DND-41 (cell line): ENCODE measurements around the gene PRND.

Experiments
- ATAC-seq: fragments of 200-7000 bp; cut with Tn5 transposase; 3 replicates; pipeline ENCODE4 v1.9.1; 2021; ENCODE audit warnings: low read depth; ENCODE audit not compliant: insufficient read depth
- DNase-seq: peaks from one replicate; pipeline ENCODE4 v3.0.0-alpha.2; 2020
- H2AFZ ChIP-seq: 2 replicates; pipeline ENCODE4 v1.6.0; 2012; ENCODE audit warnings: low read depth, low read length
- H3K27ac ChIP-seq: 2 replicates; pipeline ENCODE4 v1.5.1; 2012; ENCODE audit warnings: low read length, inconsistent platforms
- H3K27me3 ChIP-seq: fragments of 200-600 bp; sonication (generic); 2 replicates; pipeline ENCODE4 v1.6.0; 2012; ENCODE audit warnings: low read length, mild to moderate bottlenecking, inconsistent platforms; ENCODE audit not compliant: insufficient read depth, poor library complexity
- H3K36me3 ChIP-seq: 2 replicates; pipeline ENCODE4 v1.5.1; 2012; ENCODE audit warnings: low read length, inconsistent platforms; ENCODE audit not compliant: insufficient read depth
- H3K4me1 ChIP-seq: 2 replicates; pipeline ENCODE4 v1.5.1; 2012; ENCODE audit warnings: mild to moderate bottlenecking, low read length; ENCODE audit not compliant: insufficient read depth
- H3K4me2 ChIP-seq: 2 replicates; pipeline ENCODE4 v1.6.0; 2012; ENCODE audit warnings: mild to moderate bottlenecking, moderate library complexity, low read length, inconsistent platforms; ENCODE audit not compliant: insufficient read depth
- H3K4me3 ChIP-seq, 2 experiments: fragments of 200-600 bp in 1 of 2; shearing (Covaris generic) in 1 of 2; 2 replicates each; pipeline ENCODE4 v1.5.1; 2012 to 2016; ENCODE audit warnings: inconsistent platforms in 2 of 2, low read length in 2 of 2, mild to moderate bottlenecking in 2 of 2, low read depth in 1 of 2, moderate library complexity in 1 of 2
- H3K79me2 ChIP-seq: 2 replicates; pipeline ENCODE4 v1.6.0; 2012; ENCODE audit warnings: low read length, inconsistent platforms; ENCODE audit not compliant: insufficient read depth
- H3K9ac ChIP-seq: 2 replicates; pipeline ENCODE4 v1.6.0; 2012; ENCODE audit warnings: low read depth, mild to moderate bottlenecking, inconsistent platforms, low read length, moderate library complexity
- H3K9me3 ChIP-seq: 2 replicates; pipeline ENCODE4 v1.5.1; 2012; ENCODE audit warnings: low read length, moderate library complexity, mild to moderate bottlenecking, inconsistent platforms; ENCODE audit not compliant: insufficient read depth, severe bottlenecking
- H4K20me1 ChIP-seq: 2 replicates; pipeline ENCODE4 v1.6.0; 2012; ENCODE audit warnings: low read length; ENCODE audit not compliant: insufficient read depth
- EZH2 ChIP-seq: IDR thresholded peaks from 3 replicates; pipeline ENCODE4 v1.6.1; 2012; ENCODE audit warnings: borderline replicate concordance, low read depth, mild to moderate bottlenecking, moderate library complexity, low read length, inconsistent platforms; ENCODE audit not compliant: severe bottlenecking
- TF ChIP-seq, protein P1 (sequence below): IDR thresholded peaks from 2 replicates; pipeline ENCODE4 v1.5.1; 2012; ENCODE audit warnings: borderline replicate concordance, low read length, moderate library complexity, mild to moderate bottlenecking; ENCODE audit not compliant: poor library complexity, severe bottlenecking; ENCODE audit errors: extremely low read depth

Gene PRND

DNA sequence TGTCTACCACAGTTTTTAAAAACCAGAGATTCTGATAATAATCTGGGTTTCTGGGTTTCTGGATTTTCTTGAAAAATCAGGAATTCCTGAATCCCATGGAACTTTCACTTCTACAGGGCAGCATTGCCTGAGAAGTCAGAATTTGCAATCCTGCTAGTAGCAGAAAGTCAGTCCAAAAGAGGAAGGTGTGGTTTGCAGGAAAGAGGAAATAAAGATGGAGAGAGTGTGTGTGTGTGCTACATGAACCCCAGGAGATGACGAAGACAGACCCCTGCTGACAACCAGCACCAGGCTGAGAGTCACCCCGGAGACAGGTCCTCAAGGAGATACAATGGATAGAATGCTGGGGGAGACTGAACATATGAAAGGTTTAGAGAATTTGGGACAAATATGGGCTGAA is 44.9 kb downstream of the PRND start:
- no peaks in the 10 kb centered on the region for H4K20me1 ChIP-seq
- TF ChIP-seq, protein P1, sequence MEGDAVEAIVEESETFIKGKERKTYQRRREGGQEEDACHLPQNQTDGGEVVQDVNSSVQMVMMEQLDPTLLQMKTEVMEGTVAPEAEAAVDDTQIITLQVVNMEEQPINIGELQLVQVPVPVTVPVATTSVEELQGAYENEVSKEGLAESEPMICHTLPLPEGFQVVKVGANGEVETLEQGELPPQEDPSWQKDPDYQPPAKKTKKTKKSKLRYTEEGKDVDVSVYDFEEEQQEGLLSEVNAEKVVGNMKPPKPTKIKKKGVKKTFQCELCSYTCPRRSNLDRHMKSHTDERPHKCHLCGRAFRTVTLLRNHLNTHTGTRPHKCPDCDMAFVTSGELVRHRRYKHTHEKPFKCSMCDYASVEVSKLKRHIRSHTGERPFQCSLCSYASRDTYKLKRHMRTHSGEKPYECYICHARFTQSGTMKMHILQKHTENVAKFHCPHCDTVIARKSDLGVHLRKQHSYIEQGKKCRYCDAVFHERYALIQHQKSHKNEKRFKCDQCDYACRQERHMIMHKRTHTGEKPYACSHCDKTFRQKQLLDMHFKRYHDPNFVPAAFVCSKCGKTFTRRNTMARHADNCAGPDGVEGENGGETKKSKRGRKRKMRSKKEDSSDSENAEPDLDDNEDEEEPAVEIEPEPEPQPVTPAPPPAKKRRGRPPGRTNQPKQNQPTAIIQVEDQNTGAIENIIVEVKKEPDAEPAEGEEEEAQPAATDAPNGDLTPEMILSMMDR, result no peak
- TF ChIP-seq EZH2, result no peak
- peaks cover 10% of the 10 kb centered on the region for H3K27me3 ChIP-seq
- DNase-seq (no peak), ATAC-seq (no peak)
- H3K4me1 ChIP-seq, result no peaks in the 10 kb centered on the region
- no peaks in the 10 kb centered on the region for H3K36me3 ChIP-seq
- no peak overlapping the region for H3K9ac ChIP-seq
- H3K9me3 ChIP-seq, result peaks cover 5% of the 10 kb centered on the region
- no peak overlapping the region for H3K4me2 ChIP-seq
- no peak overlapping the region for H3K27ac ChIP-seq
- H3K4me3 ChIP-seq, result no peak overlapping the region
- no peaks in the 10 kb centered on the region for H3K79me2 ChIP-seq
- no peak overlapping the region for H2AFZ ChIP-seq

DNA sequence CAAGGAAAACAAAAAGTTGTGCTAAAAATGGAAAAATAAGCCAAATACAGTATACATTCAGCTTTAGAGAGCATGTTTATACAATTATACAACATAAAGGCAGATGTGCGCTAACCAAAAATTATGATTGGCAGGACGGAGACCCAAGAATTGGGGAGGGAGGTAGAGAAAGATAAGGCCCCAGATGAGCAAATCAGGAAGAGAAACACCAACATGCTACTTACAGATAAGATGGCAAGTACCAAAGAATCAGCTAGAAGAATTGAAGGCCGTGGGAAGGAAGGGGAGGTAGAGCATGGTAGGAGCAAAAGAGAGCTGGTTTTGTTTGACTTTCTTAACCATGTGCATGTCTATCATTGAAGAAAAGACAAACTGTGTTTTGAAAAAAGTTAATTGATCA is 45.4 kb downstream of the PRND start:
- H3K36me3 ChIP-seq, result no peaks in the 10 kb centered on the region
- ATAC-seq (no peak), DNase-seq (no peak)
- no peak overlapping the region for H2AFZ ChIP-seq
- no peaks in the 10 kb centered on the region for H3K79me2 ChIP-seq
- H3K27me3 ChIP-seq, result peaks cover 10% of the 10 kb centered on the region
- no peaks in the 10 kb centered on the region for H4K20me1 ChIP-seq
- H3K9ac ChIP-seq, result no peak overlapping the region
- H3K4me2 ChIP-seq, result no peak overlapping the region
- H3K4me3 ChIP-seq, result no peak overlapping the region
- H3K9me3 ChIP-seq, result peaks cover 9% of the 10 kb centered on the region
- no peak overlapping the region for H3K27ac ChIP-seq
- no peaks in the 10 kb centered on the region for H3K4me1 ChIP-seq
- TF ChIP-seq EZH2, result no peak
- TF ChIP-seq, protein P1, result no peak

DNA sequence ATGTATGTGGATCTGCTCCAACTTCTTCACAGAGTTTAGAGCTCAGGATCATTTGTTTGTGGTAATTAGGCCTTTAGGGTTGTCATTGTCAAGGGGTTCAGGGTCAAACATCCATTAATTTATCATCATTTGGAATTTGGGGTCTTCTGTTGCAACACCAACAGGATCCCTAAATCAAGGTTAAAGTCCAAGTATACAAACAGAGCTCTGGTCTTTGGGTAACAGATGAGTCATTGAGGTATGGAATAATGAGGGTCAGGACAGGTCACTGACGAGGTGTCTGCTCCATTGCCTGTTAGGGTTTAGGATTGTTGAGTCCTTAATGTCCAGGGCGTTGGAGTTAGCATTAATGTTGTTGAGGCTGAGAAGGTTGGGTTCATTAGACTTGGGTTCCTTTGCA is 47.6 kb downstream of the PRND start:
- no peak for ATAC-seq
- no peaks in the 10 kb centered on the region for H4K20me1 ChIP-seq
- H3K4me2 ChIP-seq, result no peak overlapping the region
- H3K4me3 ChIP-seq, result no peak overlapping the region
- no peak overlapping the region for H2AFZ ChIP-seq
- TF ChIP-seq, protein P1, result no peak
- no peak for TF ChIP-seq EZH2
- H3K27me3 ChIP-seq, result peaks cover under 1% of the 10 kb centered on the region
- no peaks in the 10 kb centered on the region for H3K36me3 ChIP-seq
- no peaks in the 10 kb centered on the region for H3K4me1 ChIP-seq
- no peaks in the 10 kb centered on the region for H3K79me2 ChIP-seq
- peaks cover 23% of the 10 kb centered on the region for H3K9me3 ChIP-seq
- H3K9ac ChIP-seq, result no peak overlapping the region
- no peak for DNase-seq
- no peak overlapping the region for H3K27ac ChIP-seq

DNA sequence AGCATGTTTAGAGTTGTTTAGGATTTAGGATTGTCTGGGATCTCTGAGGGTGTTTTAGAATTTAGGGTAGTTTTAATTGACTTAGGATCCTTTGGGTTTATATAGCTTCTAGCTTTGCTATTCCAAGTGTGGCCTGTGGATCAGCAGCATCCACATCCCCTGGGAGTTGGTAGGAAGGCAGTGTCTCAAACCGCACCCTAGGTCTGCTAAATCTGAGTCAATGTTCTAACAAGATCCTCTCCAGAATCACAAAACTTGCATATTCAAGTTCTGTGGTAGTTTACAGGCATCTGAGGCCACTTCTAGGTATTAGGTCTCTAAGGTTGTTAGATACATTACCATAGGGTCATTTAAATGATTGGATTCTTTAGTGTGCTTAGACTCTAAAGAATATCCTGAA is 48.3 kb downstream of the PRND start:
- Histone ChIP-seq H3K4me2 (no peak overlapping the region), H3K4me3 (no peak overlapping the region), H3K36me3 (no peaks in the 10 kb centered on the region), H3K9me3 (peaks cover 23% of the 10 kb centered on the region), H3K9ac (no peak overlapping the region), H3K79me2 (no peaks in the 10 kb centered on the region), H3K4me1 (no peaks in the 10 kb centered on the region), H2AFZ (no peak overlapping the region), H3K27me3 (no peaks in the 10 kb centered on the region), H4K20me1 (no peaks in the 10 kb centered on the region), H3K27ac (no peak overlapping the region)
- DNase-seq (no peak), ATAC-seq (no peak)
- no peak for TF ChIP-seq EZH2
- TF ChIP-seq, protein P1, result no peak
